HG03521 (cell line): Measurements from ENCODE around the gene ANKRD62.
"Not testable (repeated sequence)": the region's sequence is repeated elsewhere in the genome, so short reads cannot be mapped to it uniquely, and the experiment has no call there.

Experiments
- ATAC-seq: cut with Tn5 transposase; IDR thresholded peaks from one replicate; pipeline ENCODE4 v1.9.1; 2021; ENCODE audit warnings: mild to moderate bottlenecking, moderate library complexity; ENCODE audit not compliant: unreplicated experiment

ANKRD62 gene

GRCh38 chr18:12092398-12093229 is 1.0 kb upstream of the ANKRD62 start:
- ATAC-seq = no peak

- ATAC-seq = no peak
Observed at GRCh38 chr18:12098374-12098773, 4.7 kb downstream of the ANKRD62 start.

GRCh38 chr18:12099160-12099559 is 5.5 kb downstream of the ANKRD62 start:
- ATAC-seq = no peak

GRCh38 chr18:12101266-12101665 is 7.6 kb downstream of the ANKRD62 start:
- ATAC-seq = no peak

GRCh38 chr18:12102136-12102842 is 8.6 kb downstream of the ANKRD62 start:
- no peak for ATAC-seq

GRCh38 chr18:12106471-12106870 is 12.8 kb downstream of the ANKRD62 start:
- no peak for ATAC-seq

- no peak for ATAC-seq
Observed at GRCh38 chr18:12109836-12110235, 16.2 kb downstream of the ANKRD62 start.

GRCh38 chr18:12113999-12114646 is 20.5 kb downstream of the ANKRD62 start:
- ATAC-seq = no peak

GRCh38 chr18:12119358-12119757 is 25.7 kb downstream of the ANKRD62 start:
- no peak for ATAC-seq

GRCh38 chr18:12121175-12122042 is 27.8 kb downstream of the ANKRD62 start:
- ATAC-seq = no peak

- not testable (repeated sequence) for ATAC-seq
Observed at GRCh38 chr18:12122043-12122389, 28.4 kb downstream of the ANKRD62 start.

GRCh38 chr18:12127647-12128046 is 34.0 kb downstream of the ANKRD62 start:
- not testable (repeated sequence) for ATAC-seq

- ATAC-seq = not testable (repeated sequence)
Observed at GRCh38 chr18:12138831-12139230, 45.2 kb downstream of the ANKRD62 start.

- ATAC-seq = not testable (repeated sequence)
Observed at GRCh38 chr18:12140866-12141265, 47.2 kb downstream of the ANKRD62 start.

GRCh38 chr18:12141778-12142177 is 48.1 kb downstream of the ANKRD62 start:
- not testable (repeated sequence) for ATAC-seq

GRCh38 chr18:12149431-12149830 is 55.8 kb downstream of the ANKRD62 start:
- ATAC-seq = not testable (repeated sequence)

- ATAC-seq = no peak
Observed at GRCh38 chr18:12154361-12154760, 60.7 kb downstream of the ANKRD62 start.

GRCh38 chr18:12155996-12156395 is 62.4 kb downstream of the ANKRD62 start:
- ATAC-seq = no peak

- ATAC-seq = no peak
Observed at GRCh38 chr18:12159446-12159845, 65.8 kb downstream of the ANKRD62 start.

GRCh38 chr18:12162786-12163185 is 69.1 kb downstream of the ANKRD62 start:
- ATAC-seq = no peak
